ENCODE results near the gene RGS7BP. TPM values are rescaled to one million over a fixed set of nuclear protein-coding genes. Genes with fewer than 3 reads are reported as not detected.

The RGS7BP gene
- total RNA-seq, 2 experiments from 2014 or later = not detected

Other genes with a start within 250 kb of the RGS7BP start
- gene SHISAL2B, start 184.5 kb downstream of the RGS7BP start, total RNA-seq = not detected

Measured in activated naive CD8-positive, alpha-beta T cell treated with anti-CD3 and anti-CD28 coated beads, Interleukin-2, amount 10 ng/mL, durations not matched to agents 7 days and 5 days (primary cell).